ENCODE results near the gene MRPS23. TPM values are rescaled to one million over a fixed set of nuclear protein-coding genes. Genes with fewer than 3 reads are reported as not detected.
A peak's percentile ranks its signal among the peaks of the same experiment; 100 is the strongest.

Gene MRPS23
- total and polyA plus RNA-seq, 2 of the 13 experiments (the other 11 are each of a cell fraction or from before 2014, with no cell fraction given), result 63.2 to 181 TPM

- TF ChIP-seq ZHX1 (CRISPR knock-in tag; IDR thresholded peaks at IDR 0.05; ENCODE audit: low read depth) (0 out of 2 replicates have a peak, but pooled peaks have one; percentile 45), EP300 (IDR thresholded peaks at IDR 0.05; ENCODE audit: low read depth in 2 of 2, low read length in 2 of 2) (peak in 1 of 2 experiments; percentile 30; a peak in 1 of 4 replicates), EP300 (CRISPR knock-in tag; IDR thresholded peaks at IDR 0.05; ENCODE audit: borderline replicate concordance) (no peak; the same call in 1 of the 2 replicates), HES4 (CRISPR knock-in tag; IDR thresholded peaks at IDR 0.05; ENCODE audit: borderline replicate concordance) (peak; percentile 5; the same call in 1 of the 2 replicates), SAFB2 (CRISPR knock-in tag; IDR thresholded peaks at IDR 0.05; ENCODE audit: borderline replicate concordance, low read depth) (peak; percentile 98), ZNF713 (CRISPR knock-in tag; IDR thresholded peaks at IDR 0.05) (0 out of 2 replicates have a peak, but pooled peaks have one; percentile 19), AGO1 (IDR thresholded peaks at IDR 0.05; ENCODE audit: low read depth, low read length, poor library complexity, severe bottlenecking) (no peak), ZBTB7B (CRISPR knock-in tag; IDR thresholded peaks at IDR 0.05) (peak; percentile 44; the same call in 1 of the 2 replicates), ZFP90 (CRISPR knock-in tag; IDR thresholded peaks at IDR 0.05; ENCODE audit: borderline replicate concordance) (peak; percentile 92), ARID3A (IDR thresholded peaks at IDR 0.05; ENCODE audit: low read depth, low read length) (no peak), ZFP36L1 (CRISPR knock-in tag; IDR thresholded peaks at IDR 0.05) (no peak; the same call in 1 of the 2 replicates), TRIM24 (CRISPR knock-in tag; IDR thresholded peaks at IDR 0.05) (no peak), MTA1 (CRISPR knock-in tag; IDR thresholded peaks at IDR 0.05; ENCODE audit: borderline replicate concordance) (peak; percentile 70; the same call in 1 of the 2 replicates)
- TF ChIP-seq, protein P1, sequence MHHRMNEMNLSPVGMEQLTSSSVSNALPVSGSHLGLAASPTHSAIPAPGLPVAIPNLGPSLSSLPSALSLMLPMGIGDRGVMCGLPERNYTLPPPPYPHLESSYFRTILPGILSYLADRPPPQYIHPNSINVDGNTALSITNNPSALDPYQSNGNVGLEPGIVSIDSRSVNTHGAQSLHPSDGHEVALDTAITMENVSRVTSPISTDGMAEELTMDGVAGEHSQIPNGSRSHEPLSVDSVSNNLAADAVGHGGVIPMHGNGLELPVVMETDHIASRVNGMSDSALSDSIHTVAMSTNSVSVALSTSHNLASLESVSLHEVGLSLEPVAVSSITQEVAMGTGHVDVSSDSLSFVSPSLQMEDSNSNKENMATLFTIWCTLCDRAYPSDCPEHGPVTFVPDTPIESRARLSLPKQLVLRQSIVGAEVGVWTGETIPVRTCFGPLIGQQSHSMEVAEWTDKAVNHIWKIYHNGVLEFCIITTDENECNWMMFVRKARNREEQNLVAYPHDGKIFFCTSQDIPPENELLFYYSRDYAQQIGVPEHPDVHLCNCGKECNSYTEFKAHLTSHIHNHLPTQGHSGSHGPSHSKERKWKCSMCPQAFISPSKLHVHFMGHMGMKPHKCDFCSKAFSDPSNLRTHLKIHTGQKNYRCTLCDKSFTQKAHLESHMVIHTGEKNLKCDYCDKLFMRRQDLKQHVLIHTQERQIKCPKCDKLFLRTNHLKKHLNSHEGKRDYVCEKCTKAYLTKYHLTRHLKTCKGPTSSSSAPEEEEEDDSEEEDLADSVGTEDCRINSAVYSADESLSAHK (CRISPR knock-in tag; IDR thresholded peaks at IDR 0.05; ENCODE audit: borderline replicate concordance), result no peak
These were observed 12.2 kb upstream of the MRPS23 start (continued) for GRCh38 chr17:57861790-57862693.

All from HepG2 (cell line).